Epithelial cell of alveolus of lung (primary cell): ENCODE data around the gene MRPL54. TPM values are rescaled to one million over a fixed set of nuclear protein-coding genes. Genes with fewer than 3 reads are reported as not detected.

Source experiments
- total RNA-seq: library from RNA; depleted of rRNA; stranded (reverse); fragments of >200 nt; gene quantifications from 2 replicates; pipeline ENCODE4 v1.2.1, GENCODE V29; 2015

The MRPL54 gene
- total RNA-seq, result 46.6 and 52.6 TPM in 2 replicates

DNA sequence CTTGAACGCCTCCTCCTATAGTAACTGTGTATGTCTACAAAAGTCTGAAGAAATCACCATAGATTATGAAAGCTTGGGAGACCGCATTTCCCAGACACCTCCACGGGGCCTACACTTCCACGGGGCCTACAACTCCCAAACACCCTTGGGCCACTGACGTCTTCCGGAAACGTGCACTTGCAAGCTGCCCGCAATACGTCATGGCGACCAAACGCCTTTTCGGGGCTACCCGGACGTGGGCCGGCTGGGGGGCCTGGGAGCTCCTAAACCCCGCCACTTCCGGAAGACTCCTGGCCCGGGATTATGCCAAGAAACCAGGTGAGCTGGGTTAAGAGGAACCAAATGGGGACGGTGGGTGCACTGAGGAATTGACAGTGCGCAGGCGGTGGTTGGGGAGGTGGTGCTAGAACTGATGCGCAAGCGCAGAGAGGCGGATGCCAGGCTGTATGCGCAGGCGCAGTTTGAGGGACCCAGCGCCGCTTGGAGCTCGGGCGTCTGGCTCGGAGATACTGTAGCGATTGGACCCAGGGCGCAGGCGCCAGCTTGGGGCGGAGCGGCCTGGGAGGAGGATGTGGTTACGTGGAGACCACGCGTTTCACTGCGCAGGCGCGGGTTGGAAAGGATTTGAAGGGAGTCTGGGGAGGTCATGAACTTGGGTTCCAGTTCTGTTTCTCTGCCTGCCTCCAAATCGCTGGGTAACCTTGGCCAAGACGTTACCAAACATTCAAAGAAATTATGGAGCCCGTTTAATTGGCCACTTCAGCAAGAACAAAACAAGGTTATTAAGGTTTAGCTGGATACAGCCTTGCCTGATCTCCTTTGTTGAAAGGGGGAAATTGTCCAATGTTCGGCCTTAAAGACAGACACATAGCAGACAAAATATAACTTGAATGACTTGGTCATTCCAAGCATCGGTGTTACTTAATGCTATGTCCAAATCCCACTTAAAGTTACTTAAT lies at the start of gene MRPL54:
Gene MRPL54, plus strand, starts transcription at position 182 of the 959 bp plus-strand sequence. Its CDS starts 19 bp downstream, at position 201.

DNA sequence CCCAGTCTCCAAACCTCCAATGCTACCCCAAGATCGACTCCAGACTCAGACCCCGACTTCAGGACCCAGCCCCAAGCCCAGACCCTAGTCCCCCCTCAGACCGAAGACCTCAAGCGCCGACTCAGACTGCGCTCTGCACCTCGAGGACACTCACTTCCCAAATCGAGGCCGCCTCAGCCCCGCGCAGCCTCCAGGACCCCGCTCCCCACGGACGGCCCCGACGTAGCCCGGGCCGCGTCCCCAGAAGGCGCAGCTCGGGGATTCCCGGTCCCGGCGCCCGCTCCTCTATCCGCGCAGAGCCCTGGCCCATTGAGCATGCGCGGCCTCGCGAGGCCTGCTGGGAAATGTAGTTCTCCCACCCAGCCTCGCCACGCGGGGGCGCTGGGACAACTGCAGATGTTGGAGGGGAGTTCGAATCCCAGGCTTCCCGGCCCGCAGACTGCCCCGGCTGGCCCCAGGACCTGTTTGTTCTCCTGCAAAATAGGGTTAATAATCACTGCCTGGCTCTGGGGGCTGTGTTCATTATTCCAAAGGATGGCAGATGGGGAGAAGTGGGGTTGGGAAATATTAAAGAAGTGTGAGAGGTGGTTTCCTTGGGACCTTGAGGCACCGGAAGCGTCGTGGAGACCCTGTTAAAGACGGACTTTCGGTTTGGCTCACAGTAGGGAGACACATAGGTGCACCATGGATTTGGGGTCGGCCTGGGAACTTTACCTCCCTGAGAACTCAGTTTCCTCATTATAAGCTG lies 926 bp upstream of the MRPL54 start, which contains the start of gene APBA3:
Gene APBA3, minus strand, starts transcription at position 311 of the 748 bp plus-strand sequence. CDS start 1,428 bp downstream, outside the sequence.

DNA sequence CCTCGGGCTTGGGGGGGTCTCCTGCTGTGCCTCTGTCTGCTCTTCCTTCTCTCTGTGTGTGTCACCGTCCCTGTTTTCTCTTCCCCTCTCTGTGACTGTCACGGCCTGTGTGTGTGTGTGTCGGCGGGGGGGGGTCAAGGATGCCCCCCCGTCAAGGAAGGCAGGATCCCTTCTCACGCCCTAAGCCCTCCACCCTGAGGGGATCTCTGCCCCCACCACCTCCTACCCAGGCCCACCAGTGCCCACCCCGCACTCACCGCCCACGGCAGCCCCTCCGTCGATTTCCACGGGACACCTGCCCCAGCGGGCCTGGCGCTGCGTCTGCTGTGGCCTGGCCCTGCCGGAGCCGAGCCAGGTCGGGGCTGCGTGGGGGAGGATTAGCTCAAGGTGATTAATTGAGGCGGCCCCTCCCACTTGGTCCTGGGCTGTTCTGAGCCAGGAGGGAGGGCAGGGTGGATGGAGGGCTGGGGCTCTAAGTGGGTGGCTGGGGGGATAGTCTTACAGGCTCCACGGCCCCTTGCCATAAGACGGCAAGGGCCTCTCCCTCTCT lies 9.5 kb downstream of the MRPL54 start, which contains the start of gene RAX2:
Gene RAX2, minus strand, starts transcription at position 323 of the 550 bp plus-strand sequence. CDS start 486 bp downstream, outside the sequence.

DNA sequence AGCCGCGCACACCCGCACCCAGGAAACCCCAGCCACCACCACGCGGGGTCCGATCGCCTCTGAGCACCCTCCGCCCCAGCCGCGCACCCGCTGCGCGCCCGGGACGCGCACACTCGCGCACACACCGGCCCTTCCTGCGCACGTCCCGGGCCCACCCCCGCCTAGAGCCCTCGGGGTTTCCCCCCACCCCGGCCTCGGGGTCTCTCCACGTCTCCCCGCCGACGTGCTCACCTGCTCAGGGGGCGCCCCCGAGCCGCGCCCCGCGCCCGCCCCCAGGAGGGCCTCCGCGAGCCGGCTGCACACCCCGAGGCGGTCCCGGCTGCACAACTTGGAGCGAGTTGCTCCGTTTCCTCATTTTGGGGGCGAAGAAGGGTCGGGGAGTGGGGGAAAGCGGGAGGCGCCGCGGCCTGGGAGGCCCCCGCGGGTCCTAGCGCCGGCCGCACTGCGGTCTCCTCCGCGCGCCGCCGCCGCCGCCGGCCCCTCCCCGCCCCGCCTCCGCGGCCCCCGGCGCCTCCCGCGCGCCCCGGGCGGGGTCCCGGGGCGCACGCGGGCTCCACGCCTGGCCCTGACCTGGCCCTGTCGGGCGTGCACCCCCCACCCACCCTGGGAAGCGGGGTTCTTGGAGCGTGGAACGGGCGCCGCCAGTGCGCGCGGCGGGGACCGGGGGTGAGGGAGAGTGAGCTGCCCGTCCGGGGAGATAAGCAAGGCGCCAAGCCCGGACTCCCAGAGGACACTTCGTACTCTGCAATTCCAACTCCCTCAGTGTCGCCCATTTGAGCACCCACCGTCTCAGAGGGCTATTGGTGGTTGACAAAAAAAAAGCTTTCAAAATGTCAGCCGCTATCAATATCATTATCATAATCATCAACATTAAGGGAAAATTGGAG lies 23.7 kb downstream of the MRPL54 start, which contains the start of gene MATK:
Gene MATK, minus strand, starts transcription at position 444 of the 887 bp plus-strand sequence. CDS start 1,246 bp downstream, outside the sequence.

Other genes with a start within 250 kb of the MRPL54 start
- not detected in 2 replicates for gene TEKTIP1, start 223.5 kb upstream of the MRPL54 start, total RNA-seq
- gene MFSD12, start 205.1 kb upstream of the MRPL54 start, total RNA-seq, result 74.3 and 83.0 TPM in 2 replicates
- 107 and 118 TPM in 2 replicates for gene HMG20B, start 189.7 kb upstream of the MRPL54 start, total RNA-seq
- gene GIPC3, start 177.2 kb upstream of the MRPL54 start, total RNA-seq, result 0.13 and 1.0 TPM in 2 replicates
- 0.40 and 3.0 TPM in 2 replicates for gene TBXA2R, start 155.8 kb upstream of the MRPL54 start, total RNA-seq
- gene CACTIN, start 135.9 kb upstream of the MRPL54 start, total RNA-seq, result 21.3 and 28.7 TPM in 2 replicates
- gene PIP5K1C, start 62.2 kb upstream of the MRPL54 start, total RNA-seq, result 23.7 and 27.2 TPM in 2 replicates
- gene TJP3, start 54.3 kb upstream of the MRPL54 start, total RNA-seq, result 0.26 TPM in 1 of 2 replicates, not detected in the other
- gene APBA3, start 990 bp upstream of the MRPL54 start, total RNA-seq, result 22.8 and 47.1 TPM in 2 replicates
- gene RAX2, start 9.5 kb downstream of the MRPL54 start, total RNA-seq, result not detected in 2 replicates
- gene MATK, start 23.7 kb downstream of the MRPL54 start, total RNA-seq, result 0.40 TPM in 1 of 2 replicates, not detected in the other
- gene ZFR2, start 106.4 kb downstream of the MRPL54 start, total RNA-seq, result not detected in 2 replicates
- gene ATCAY, start 118.0 kb downstream of the MRPL54 start, total RNA-seq, result 0.13 and 3.4 TPM in 2 replicates
- not detected in 2 replicates for gene NMRK2, start 170.4 kb downstream of the MRPL54 start, total RNA-seq
- 81.2 and 83.6 TPM in 2 replicates for gene DAPK3, start 208.4 kb downstream of the MRPL54 start, total RNA-seq
- gene EEF2, start 222.8 kb downstream of the MRPL54 start, total RNA-seq, result 3,183 and 4,926 TPM in 2 replicates
- gene PIAS4, start 245.1 kb downstream of the MRPL54 start, total RNA-seq, result 20.0 and 23.9 TPM in 2 replicates